Dedifferentiated amniotic fluid mesenchymal stem cell (primary cell): Measurements from ENCODE around the gene PAXX.

Experiments used
- DNase-seq: peaks from one replicate; pipeline ENCODE4 v3.0.0-alpha.2; 2016; ENCODE audit errors: extremely low spot score

PAXX gene

GRCh38 chr9:136952876-136953770, 39.1 kb upstream of the PAXX start:
- DNase-seq = no peak

GRCh38 chr9:136953771-136954269, 38.4 kb upstream of the PAXX start:
- DNase-seq = no peak

GRCh38 chr9:136954270-136955083, 37.7 kb upstream of the PAXX start:
- DNase-seq = no peak

GRCh38 chr9:136955202-136955942, 36.9 kb upstream of the PAXX start:
- no peak for DNase-seq

- no peak for DNase-seq
These were observed 36.3 kb upstream of the PAXX start for GRCh38 chr9:136955943-136956335.

GRCh38 chr9:136956604-136957003, 35.6 kb upstream of the PAXX start:
- DNase-seq = no peak

- no peak for DNase-seq
These were observed 34.8 kb upstream of the PAXX start for GRCh38 chr9:136957461-136957860.

- no peak for DNase-seq
These were observed 34.3 kb upstream of the PAXX start for GRCh38 chr9:136957901-136958300.

- DNase-seq = no peak
These were observed 33.7 kb upstream of the PAXX start for GRCh38 chr9:136958473-136958872.

GRCh38 chr9:136958898-136959850, 33.0 kb upstream of the PAXX start:
- DNase-seq = no peak

- no peak for DNase-seq
These were observed 31.8 kb upstream of the PAXX start for GRCh38 chr9:136960212-136960937.

- no peak for DNase-seq
These were observed 31.3 kb upstream of the PAXX start for GRCh38 chr9:136960938-136961275.

- DNase-seq = no peak
These were observed 30.8 kb upstream of the PAXX start for GRCh38 chr9:136961279-136962065.

GRCh38 chr9:136962163-136962562, 30.1 kb upstream of the PAXX start:
- no peak for DNase-seq

- DNase-seq = no peak
These were observed 29.4 kb upstream of the PAXX start for GRCh38 chr9:136962701-136963248.

GRCh38 chr9:136963341-136963740, 28.9 kb upstream of the PAXX start:
- no peak for DNase-seq

GRCh38 chr9:136963751-136964150, 28.5 kb upstream of the PAXX start:
- no peak for DNase-seq

GRCh38 chr9:136964171-136964689, 28.0 kb upstream of the PAXX start:
- DNase-seq = no peak
